ENCODE data around the gene RBM5.

DNA sequence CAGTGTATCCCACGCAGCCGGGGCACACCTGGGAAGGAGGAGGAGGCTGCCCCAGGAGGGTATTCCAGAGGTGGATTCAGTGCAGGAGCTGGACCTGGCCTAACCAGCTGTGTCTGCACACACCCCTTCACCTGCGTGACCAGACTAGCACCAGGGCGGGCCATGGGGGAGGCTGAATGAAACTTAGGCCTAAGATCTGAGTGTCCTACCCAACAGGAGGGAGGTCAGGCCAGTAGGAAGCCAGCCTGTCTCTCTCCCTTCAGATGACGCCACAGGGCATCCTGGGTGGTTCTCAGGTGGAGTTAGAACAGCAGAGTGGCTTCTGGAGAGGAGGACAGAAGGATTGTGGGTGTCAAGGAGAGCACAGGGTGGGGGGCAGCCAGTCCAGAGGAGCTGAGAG is 63.0 kb downstream of the RBM5 start:
- TF ChIP-seq, protein P1, sequence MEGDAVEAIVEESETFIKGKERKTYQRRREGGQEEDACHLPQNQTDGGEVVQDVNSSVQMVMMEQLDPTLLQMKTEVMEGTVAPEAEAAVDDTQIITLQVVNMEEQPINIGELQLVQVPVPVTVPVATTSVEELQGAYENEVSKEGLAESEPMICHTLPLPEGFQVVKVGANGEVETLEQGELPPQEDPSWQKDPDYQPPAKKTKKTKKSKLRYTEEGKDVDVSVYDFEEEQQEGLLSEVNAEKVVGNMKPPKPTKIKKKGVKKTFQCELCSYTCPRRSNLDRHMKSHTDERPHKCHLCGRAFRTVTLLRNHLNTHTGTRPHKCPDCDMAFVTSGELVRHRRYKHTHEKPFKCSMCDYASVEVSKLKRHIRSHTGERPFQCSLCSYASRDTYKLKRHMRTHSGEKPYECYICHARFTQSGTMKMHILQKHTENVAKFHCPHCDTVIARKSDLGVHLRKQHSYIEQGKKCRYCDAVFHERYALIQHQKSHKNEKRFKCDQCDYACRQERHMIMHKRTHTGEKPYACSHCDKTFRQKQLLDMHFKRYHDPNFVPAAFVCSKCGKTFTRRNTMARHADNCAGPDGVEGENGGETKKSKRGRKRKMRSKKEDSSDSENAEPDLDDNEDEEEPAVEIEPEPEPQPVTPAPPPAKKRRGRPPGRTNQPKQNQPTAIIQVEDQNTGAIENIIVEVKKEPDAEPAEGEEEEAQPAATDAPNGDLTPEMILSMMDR (IDR thresholded peaks at IDR 0.05; ENCODE audit: insufficient read depth, low read length, poor library complexity, severe bottlenecking), result no peak
- no peak for TF ChIP-seq EZH2phosphoT487 (conservative IDR thresholded peaks at IDR 0.05; ENCODE audit: low read length)

Data from SU-DHL-6 (cell line).